Progenitor cell of endocrine pancreas (in vitro differentiated cells): ENCODE results near the gene FAIM2. TPM values are rescaled to one million over a fixed set of nuclear protein-coding genes. Genes with fewer than 3 reads are reported as not detected.

Source experiments
- DNase-seq: peaks from one replicate; pipeline ENCODE4 v3.0.0; 2021; ENCODE audit warnings: low spot score; ENCODE audit not compliant: unreplicated experiment
- H3K27ac Mint-ChIP-seq: 2 replicates; pipeline ENCODE4 v1.8.0; 2021; ENCODE audit warnings: mild to moderate bottlenecking, moderate library complexity, mixed read lengths
- H3K27me3 Mint-ChIP-seq: 2 replicates; pipeline ENCODE4 v1.8.0; 2021; ENCODE audit warnings: mixed read lengths
- H3K36me3 Mint-ChIP-seq: 2 replicates; pipeline ENCODE4 v1.8.0; 2022; ENCODE audit warnings: mixed read lengths; ENCODE audit not compliant: insufficient read depth
- H3K4me1 Mint-ChIP-seq: 2 replicates; pipeline ENCODE4 v1.8.0; 2021; ENCODE audit warnings: low read depth, mixed read lengths
- H3K4me3 Mint-ChIP-seq: 2 replicates; pipeline ENCODE4 v1.8.0; 2021; ENCODE audit warnings: low read depth, mild to moderate bottlenecking, moderate library complexity, mixed read lengths
- H3K9me3 Mint-ChIP-seq: 2 replicates; pipeline ENCODE4 v1.8.0; 2021; ENCODE audit warnings: low read depth, mixed read lengths
- CTCF ChIP-seq: fragments of 200-600 bp; sonication (generic); IDR thresholded peaks from one replicate; pipeline ENCODE4 v1.5.0; 2021; ENCODE audit warnings: antibody characterized with exemption, mild to moderate bottlenecking; ENCODE audit not compliant: unreplicated experiment
- total RNA-seq: library from RNA; stranded (reverse); gene quantifications from 2 replicates; pipeline ENCODE4 v1.2.1, GENCODE V29; 2021

FAIM2 gene
- total RNA-seq, 1 donor from 2014 or later = not detected

- Mint-ChIP-seq H3K4me3 (no peak overlapping the region), H3K4me1 (peaks cover 29% of the 10 kb centered on the region), H3K27me3 (peaks cover 37% of the 10 kb centered on the region), H3K9me3 (no peaks in the 10 kb centered on the region), H3K36me3 (no peaks in the 10 kb centered on the region), H3K27ac (no peak overlapping the region)
- DNase-seq = no peak
- TF ChIP-seq CTCF = no peak
These were observed 42.8 kb upstream of the FAIM2 start for GRCh38 chr12:49946497-49946896.

DNA sequence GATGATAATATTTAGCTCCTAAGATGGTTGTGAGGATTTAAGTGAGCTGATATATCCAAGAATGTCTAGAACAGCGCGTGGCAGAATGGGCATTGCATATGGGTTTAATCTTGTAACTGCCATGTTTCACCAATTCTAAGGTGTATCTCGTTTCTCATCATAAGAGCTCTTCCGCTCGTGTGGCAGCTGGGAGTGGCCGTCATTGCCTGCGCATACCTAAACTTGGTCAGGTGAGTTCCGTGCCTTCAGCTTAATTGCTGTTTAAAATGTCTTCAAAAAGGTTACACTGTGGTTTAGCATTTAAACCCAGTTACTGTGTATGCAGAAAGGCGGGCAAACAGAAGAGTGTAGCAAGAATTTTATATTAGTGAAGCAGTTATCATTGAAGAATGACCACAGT, 42.4 kb upstream of the FAIM2 start:
- TF ChIP-seq CTCF = no peak
- Mint-ChIP-seq H3K27me3 (peaks cover 39% of the 10 kb centered on the region), H3K9me3 (no peaks in the 10 kb centered on the region), H3K4me1 (peaks cover 29% of the 10 kb centered on the region), H3K36me3 (no peaks in the 10 kb centered on the region), H3K27ac (no peak overlapping the region), H3K4me3 (no peak overlapping the region)
- DNase-seq = no peak

DNA sequence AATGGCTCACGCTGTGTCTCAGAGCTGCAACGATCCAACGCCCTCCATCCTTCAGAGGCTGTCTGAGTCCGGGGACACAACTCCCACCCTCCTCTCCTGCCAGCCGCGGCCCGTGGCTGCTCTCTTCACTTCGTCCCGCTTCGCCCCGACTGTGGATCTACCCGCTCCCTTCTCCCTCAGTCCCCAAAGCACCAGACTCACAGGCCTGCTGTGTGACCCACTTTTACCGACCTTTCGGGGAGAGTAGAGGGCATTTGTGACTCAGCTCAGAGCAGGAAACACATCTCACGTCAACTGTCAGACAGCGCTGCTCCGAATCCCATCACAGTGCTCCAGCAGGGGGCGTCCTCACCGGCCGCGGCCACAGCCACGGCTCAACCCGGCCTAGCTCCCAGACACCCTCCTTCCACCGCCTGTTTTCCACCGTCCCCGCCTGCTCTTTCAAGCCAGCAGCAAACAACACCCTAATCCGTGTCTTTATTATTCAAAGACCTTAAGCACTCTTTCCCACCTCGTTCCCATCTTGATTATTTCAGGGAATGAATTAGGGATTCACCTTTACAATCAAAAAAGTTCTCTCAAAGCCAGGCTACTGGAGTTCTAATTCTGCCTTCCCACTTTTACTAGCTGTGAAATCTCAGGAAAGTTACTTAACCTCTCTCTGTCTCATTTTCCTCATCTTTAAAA, 41.8 kb upstream of the FAIM2 start:
- peak; percentile 70 for DNase-seq
- peaks cover 26% of the 10 kb centered on the region for H3K4me1 Mint-ChIP-seq
- peak; percentile 90 for TF ChIP-seq CTCF
- peak overlapping the region; percentile 61 for H3K4me3 Mint-ChIP-seq
- peak overlapping the region; percentile 15 for H3K27ac Mint-ChIP-seq
- no peaks in the 10 kb centered on the region for H3K36me3 Mint-ChIP-seq
- H3K9me3 Mint-ChIP-seq = no peaks in the 10 kb centered on the region
- peaks cover 39% of the 10 kb centered on the region for H3K27me3 Mint-ChIP-seq

GRCh38 chr12:49944718-49945117, 41.0 kb upstream of the FAIM2 start:
- H3K4me3 Mint-ChIP-seq = no peak overlapping the region
- no peaks in the 10 kb centered on the region for H3K9me3 Mint-ChIP-seq
- H3K36me3 Mint-ChIP-seq = no peaks in the 10 kb centered on the region
- peaks cover 23% of the 10 kb centered on the region for H3K4me1 Mint-ChIP-seq
- H3K27ac Mint-ChIP-seq = no peak overlapping the region
- no peak for DNase-seq
- no peak for TF ChIP-seq CTCF
- H3K27me3 Mint-ChIP-seq = peaks cover 39% of the 10 kb centered on the region

DNA sequence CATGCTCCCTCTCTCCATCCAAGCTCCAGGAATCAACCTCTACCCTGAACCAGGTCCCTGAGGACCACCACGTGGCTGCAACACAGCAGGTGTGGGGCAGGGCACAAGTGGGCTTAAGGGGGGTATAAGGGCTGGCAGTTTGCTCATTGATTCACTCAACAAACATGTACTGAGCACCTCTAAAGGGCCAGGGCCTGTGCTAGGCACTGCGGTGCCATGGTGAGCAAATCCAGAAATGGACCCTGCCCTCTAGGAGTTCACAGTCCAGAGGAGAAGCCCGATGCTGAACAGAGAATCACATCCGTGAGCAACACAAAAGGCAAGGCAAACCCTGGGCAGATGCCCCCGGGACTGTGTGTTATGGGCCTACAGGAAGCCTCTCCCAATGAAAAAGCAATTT, 40.3 kb upstream of the FAIM2 start:
- peaks cover 39% of the 10 kb centered on the region for H3K27me3 Mint-ChIP-seq
- no peaks in the 10 kb centered on the region for H3K9me3 Mint-ChIP-seq
- H3K4me3 Mint-ChIP-seq = no peak overlapping the region
- no peak for TF ChIP-seq CTCF
- H3K27ac Mint-ChIP-seq = no peak overlapping the region
- DNase-seq = no peak
- H3K4me1 Mint-ChIP-seq = peaks cover 28% of the 10 kb centered on the region
- H3K36me3 Mint-ChIP-seq = no peaks in the 10 kb centered on the region
